HCT116 (cell line): ENCODE data around the gene AKR1C4. TPM values are rescaled to one million over a fixed set of nuclear protein-coding genes. Genes with fewer than 3 reads are reported as not detected.

Experiments
- ATAC-seq: fragments of 200-7000 bp; cut with Tn5 transposase; 2 replicates; pipeline ENCODE4 v1.9.1; 2020; ENCODE audit warnings: mild to moderate bottlenecking, moderate library complexity
- BruUV-seq: library from RNA; stranded (reverse); fragments of 400-500 nt; replicated peaks from 2 replicates; lab custom pipeline; 2021; lab: Mats Ljungman, UMichigan
- CTCF ChIA-PET: fragments of 300-600 bp; sonication (Branson Sonifier 250); formaldehyde crosslinking; loops from one replicate; lab custom pipeline; 2021; ENCODE audit warnings: antibody characterized with exemption; lab: Charles Lee
- POLR2A ChIA-PET: fragments of 300-600, 350-600 bp; sonication (Branson Sonifier 250); formaldehyde crosslinking; loops from one replicate; lab custom pipeline; 2021; ENCODE audit warnings: antibody characterized with exemption; lab: Charles Lee
- RAD21 ChIA-PET, 2 experiments: fragments of 300-600 bp; sonication (Branson Sonifier 250); formaldehyde crosslinking; loops; one replicate each; lab custom pipeline; 2023; ENCODE audit warnings: low total read pairs in 2 of 2; ENCODE audit not compliant: uncharacterized antibody in 2 of 2, unreplicated experiment in 2 of 2, low non-redundant PET in 1 of 2; lab: Charles Lee
- DNase-seq: peaks from one replicate; pipeline ENCODE4 v3.0.0-alpha.2; 2010; ENCODE audit warnings: low read depth, low spot score
- H2AFZ ChIP-seq: fragments of 200-600 bp; shearing (Covaris generic), sonication (generic); 2 replicates; pipeline ENCODE4 v1.6.1; 2017; ENCODE audit warnings: low read depth, mixed run types, mixed read lengths, antibody characterized with exemption, low read length; ENCODE audit not compliant: poor library complexity, severe bottlenecking
- H3K27ac ChIP-seq: 2 replicates; pipeline ENCODE4 v1.5.1; 2012; ENCODE audit warnings: low read depth, low read length
- H3K27me3 ChIP-seq: fragments of 200-600 bp; sonication (generic); 2 replicates; pipeline ENCODE4 v1.6.1; 2016; ENCODE audit warnings: mixed run types, low read length, mixed read lengths; ENCODE audit not compliant: insufficient read depth
- H3K36me3 ChIP-seq, 2 experiments: fragments of 200-500 bp in 1 of 2; fragments of 200-600 bp in 1 of 2; sonication (Bioruptor generic) in 1 of 2; sonication (generic) in 1 of 2; 2 replicates each; pipeline versions ENCODE4 v1.5.1 to v1.6.1; 2014 to 2016; ENCODE audit warnings: low read length in 2 of 2, inconsistent platforms in 1 of 2, mixed read lengths in 1 of 2, mixed run types in 1 of 2; ENCODE audit not compliant: insufficient read depth in 2 of 2, control insufficient read depth in 1 of 2
- H3K4me1 ChIP-seq, 2 experiments: fragments of 200-600 bp in 1 of 2; sonication (generic) in 1 of 2; 2 replicates each; pipeline versions ENCODE4 v1.5.1 to v1.6.1; 2012 to 2017; ENCODE audit warnings: low read length in 2 of 2, inconsistent platforms in 1 of 2, mild to moderate bottlenecking in 1 of 2, mixed read lengths in 1 of 2, mixed run types in 1 of 2, moderate library complexity in 1 of 2; ENCODE audit not compliant: insufficient read depth in 2 of 2, control insufficient read depth in 1 of 2
- H3K4me2 ChIP-seq: fragments of 200-600 bp; sonication (generic); 2 replicates; pipeline ENCODE4 v1.6.1; 2017; ENCODE audit warnings: mixed run types, low read length, mixed read lengths
- H3K4me3 ChIP-seq, 2 experiments: fragments of 200-600 bp in 1 of 2; sonication (generic) in 1 of 2; replicated peaks in 1 of 2; 2 replicates each; pipeline ENCODE4 v1.5.1; 2011 to 2016; ENCODE audit warnings: low read length in 2 of 2, control low read depth in 1 of 2, low read depth in 1 of 2, mild to moderate bottlenecking in 1 of 2, mixed read lengths in 1 of 2, mixed run types in 1 of 2
- H3K79me2 ChIP-seq: fragments of 200-600 bp; sonication (generic); 2 replicates; pipeline ENCODE4 v1.6.1; 2017; ENCODE audit warnings: mild to moderate bottlenecking, mixed run types, low read length, moderate library complexity, mixed read lengths; ENCODE audit not compliant: insufficient read depth
- H3K9ac ChIP-seq: fragments of 200-600 bp; sonication (generic); 2 replicates; pipeline ENCODE4 v1.6.1; 2016; ENCODE audit warnings: low read length, mixed read lengths
- H3K9me2 ChIP-seq: fragments of 200-600 bp; sonication (generic), shearing (Covaris generic); 2 replicates; pipeline ENCODE4 v1.6.1; 2017; ENCODE audit warnings: mixed run types, mild to moderate bottlenecking, moderate library complexity; ENCODE audit not compliant: insufficient read depth
- H3K9me3 ChIP-seq, 2 experiments: fragments of 200-500 bp in 1 of 2; fragments of 200-600 bp in 1 of 2; sonication (Bioruptor generic) in 1 of 2; sonication (generic) in 1 of 2; 2 replicates each; pipeline ENCODE4 v1.6.1; 2014 to 2017; ENCODE audit warnings: low read length in 2 of 2, mixed read lengths in 2 of 2, inconsistent platforms in 1 of 2, low read depth in 1 of 2, mild to moderate bottlenecking in 1 of 2, mixed run types in 1 of 2, moderate library complexity in 1 of 2; ENCODE audit not compliant: control insufficient read depth in 1 of 2, insufficient read depth in 1 of 2
- H4K20me1 ChIP-seq: fragments of 200-600 bp; sonication (generic), shearing (Covaris generic); 2 replicates; pipeline ENCODE4 v1.6.1; 2017; ENCODE audit warnings: mixed run types, mild to moderate bottlenecking, moderate library complexity; ENCODE audit not compliant: insufficient read depth
- CBX3 ChIP-seq: IDR thresholded peaks from 2 replicates; pipeline ENCODE4 v1.6.1; 2012; ENCODE audit warnings: low read depth
- CEBPB ChIP-seq: IDR thresholded peaks from 2 replicates; pipeline ENCODE4 v1.6.1; 2012; ENCODE audit warnings: low read depth
- EGR1 ChIP-seq: IDR thresholded peaks from 2 replicates; pipeline ENCODE4 v1.6.1; 2012; ENCODE audit warnings: low read depth
- ELF1 ChIP-seq: IDR thresholded peaks from 2 replicates; pipeline ENCODE4 v1.6.1; 2012; ENCODE audit warnings: low read depth, borderline replicate concordance
- EZH2 ChIP-seq: fragments of 200-600 bp; sonication (generic); IDR thresholded peaks from 2 replicates; pipeline ENCODE4 v1.6.1; 2017; ENCODE audit warnings: antibody characterized with exemption, mixed run types
- FOSL1 ChIP-seq: IDR thresholded peaks from 2 replicates; pipeline ENCODE4 v1.6.1; 2012; ENCODE audit warnings: low read depth
- JUND ChIP-seq: IDR thresholded peaks from 2 replicates; pipeline ENCODE4 v1.6.1; 2012
- POLR2AphosphoS5 ChIP-seq: IDR thresholded peaks from 2 replicates; pipeline ENCODE4 v1.6.1; 2011; ENCODE audit warnings: mild to moderate bottlenecking, low read depth, low read length, moderate library complexity
- SIN3A ChIP-seq: IDR thresholded peaks from 2 replicates; pipeline ENCODE4 v1.6.1; 2012; ENCODE audit warnings: low read depth
- SP1 ChIP-seq: IDR thresholded peaks from 2 replicates; pipeline ENCODE4 v1.6.1; 2012; ENCODE audit warnings: low read depth
- SRF ChIP-seq: IDR thresholded peaks from 2 replicates; pipeline ENCODE4 v1.6.1; 2012; ENCODE audit warnings: low read depth
- ZFX ChIP-seq: fragments of 450-650 bp; IDR thresholded peaks from 2 replicates; pipeline ENCODE4 v1.6.1; 2017
- intact Hi-C: fragments of 100-400 bp; cut with micrococcal nuclease; formaldehyde crosslinking; loops from 2 replicates; pipeline ENCODE4 v1.10.0; 2022
- total RNA-seq: library from RNA; stranded (reverse); gene quantifications from one replicate; pipeline ENCODE4 v1.2.1, GENCODE V29; 2021; ENCODE audit not compliant: unreplicated experiment
- TF ChIP-seq, protein P1 (sequence below): IDR thresholded peaks from 2 replicates; pipeline ENCODE4 v1.6.1; 2011; ENCODE audit warnings: mild to moderate bottlenecking, low read length, moderate library complexity; ENCODE audit not compliant: insufficient replicate concordance; ENCODE audit errors: extremely low read depth
- TF ChIP-seq, protein P2 (sequence below), 3 experiments: fragments of 200-600 bp in 1 of 3; sonication (generic) in 1 of 3; IDR thresholded peaks in 2 of 3; conservative IDR thresholded peaks in 1 of 3; 2 replicates each; pipeline ENCODE4 v1.5.1; 2012 to 2017; ENCODE audit warnings: low read depth in 2 of 3, low read length in 2 of 3, antibody characterized with exemption in 1 of 3, borderline replicate concordance in 1 of 3, control low read depth in 1 of 3, mild to moderate bottlenecking in 1 of 3, mixed read lengths in 1 of 3, mixed run types in 1 of 3, moderate library complexity in 1 of 3; ENCODE audit not compliant: insufficient read depth in 1 of 3

The AKR1C4 gene
- total RNA-seq, 1 experiment from 2014 or later = not detected

DNA sequence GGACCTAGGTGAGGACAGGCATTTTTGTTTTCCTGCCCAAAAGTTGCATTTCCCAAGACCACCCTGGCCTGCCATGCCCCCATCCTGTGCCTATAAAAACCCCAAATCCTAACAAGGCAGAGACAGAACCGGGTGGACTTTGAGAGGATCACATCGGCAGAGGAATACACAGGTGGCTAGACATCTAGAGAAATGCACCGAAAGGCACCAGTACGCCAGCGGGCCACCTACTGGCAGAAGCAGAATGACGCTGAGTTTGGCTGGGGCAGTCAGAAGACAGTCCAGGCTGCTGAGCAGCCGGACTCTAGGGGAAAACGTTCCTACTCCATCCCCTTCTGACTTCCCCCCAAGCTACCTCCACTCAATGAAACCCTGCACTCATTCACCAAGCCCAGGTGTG, 2.8 kb downstream of the AKR1C4 start:
- CTCF ChIA-PET = no interaction called here
- intact Hi-C loops = no loop called here

DNA sequence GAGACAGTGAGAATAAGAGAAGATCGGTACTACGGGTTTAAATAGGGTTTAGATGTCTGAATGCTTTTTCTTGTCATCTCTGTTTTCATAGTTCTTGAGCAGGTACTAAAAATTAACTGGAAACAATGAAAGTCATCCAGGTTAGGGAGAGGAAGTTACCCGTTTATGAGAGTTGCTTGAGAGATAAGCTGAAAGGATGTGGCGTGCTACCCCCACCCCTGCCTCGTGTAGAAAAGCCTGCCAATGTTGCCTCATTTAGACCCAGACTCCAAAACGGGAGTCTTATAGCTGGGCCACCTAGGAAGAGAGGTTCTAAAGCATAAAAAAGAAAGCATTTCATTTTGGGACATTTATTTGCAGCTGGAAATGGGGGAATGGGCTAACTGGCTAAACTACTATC, 10.2 kb downstream of the AKR1C4 start:
- DNase-seq = no peak
- no peaks in the 10 kb centered on the region; the same call in 1 of the 2 replicates for H3K27me3 ChIP-seq
- H2AFZ ChIP-seq = no peak overlapping the region
- H3K4me2 ChIP-seq = no peak overlapping the region
- RAD21 ChIA-PET = no interaction called here
- intact Hi-C loops = no loop called here
- H3K9ac ChIP-seq = no peak overlapping the region
- no TSS peak for BruUV-seq
- CTCF ChIA-PET = no interaction called here
- H3K4me1 ChIP-seq = no peaks in the 10 kb centered on the region
- H3K36me3 ChIP-seq = no peaks in the 10 kb centered on the region
- no peaks in the 10 kb centered on the region; the same call in 1 of the 2 replicates for H3K9me2 ChIP-seq
- no peak overlapping the region for H3K27ac ChIP-seq
- POLR2A ChIA-PET = no interaction called here
- ATAC-seq = no peak
- no peaks in the 10 kb centered on the region for H3K79me2 ChIP-seq
- no peaks in the 10 kb centered on the region for H4K20me1 ChIP-seq
- H3K4me3 ChIP-seq = no peak overlapping the region
- H3K9me3 ChIP-seq = no peaks in the 10 kb centered on the region
- TF ChIP-seq, protein P1, sequence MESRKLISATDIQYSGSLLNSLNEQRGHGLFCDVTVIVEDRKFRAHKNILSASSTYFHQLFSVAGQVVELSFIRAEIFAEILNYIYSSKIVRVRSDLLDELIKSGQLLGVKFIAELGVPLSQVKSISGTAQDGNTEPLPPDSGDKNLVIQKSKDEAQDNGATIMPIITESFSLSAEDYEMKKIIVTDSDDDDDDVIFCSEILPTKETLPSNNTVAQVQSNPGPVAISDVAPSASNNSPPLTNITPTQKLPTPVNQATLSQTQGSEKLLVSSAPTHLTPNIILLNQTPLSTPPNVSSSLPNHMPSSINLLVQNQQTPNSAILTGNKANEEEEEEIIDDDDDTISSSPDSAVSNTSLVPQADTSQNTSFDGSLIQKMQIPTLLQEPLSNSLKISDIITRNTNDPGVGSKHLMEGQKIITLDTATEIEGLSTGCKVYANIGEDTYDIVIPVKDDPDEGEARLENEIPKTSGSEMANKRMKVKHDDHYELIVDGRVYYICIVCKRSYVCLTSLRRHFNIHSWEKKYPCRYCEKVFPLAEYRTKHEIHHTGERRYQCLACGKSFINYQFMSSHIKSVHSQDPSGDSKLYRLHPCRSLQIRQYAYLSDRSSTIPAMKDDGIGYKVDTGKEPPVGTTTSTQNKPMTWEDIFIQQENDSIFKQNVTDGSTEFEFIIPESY = no peak
- TF ChIP-seq ZFX = no peak
- no peak for TF ChIP-seq EZH2
- no peak for TF ChIP-seq JUND
- TF ChIP-seq SIN3A = no peak
- TF ChIP-seq SP1 = no peak
- TF ChIP-seq, protein P2, sequence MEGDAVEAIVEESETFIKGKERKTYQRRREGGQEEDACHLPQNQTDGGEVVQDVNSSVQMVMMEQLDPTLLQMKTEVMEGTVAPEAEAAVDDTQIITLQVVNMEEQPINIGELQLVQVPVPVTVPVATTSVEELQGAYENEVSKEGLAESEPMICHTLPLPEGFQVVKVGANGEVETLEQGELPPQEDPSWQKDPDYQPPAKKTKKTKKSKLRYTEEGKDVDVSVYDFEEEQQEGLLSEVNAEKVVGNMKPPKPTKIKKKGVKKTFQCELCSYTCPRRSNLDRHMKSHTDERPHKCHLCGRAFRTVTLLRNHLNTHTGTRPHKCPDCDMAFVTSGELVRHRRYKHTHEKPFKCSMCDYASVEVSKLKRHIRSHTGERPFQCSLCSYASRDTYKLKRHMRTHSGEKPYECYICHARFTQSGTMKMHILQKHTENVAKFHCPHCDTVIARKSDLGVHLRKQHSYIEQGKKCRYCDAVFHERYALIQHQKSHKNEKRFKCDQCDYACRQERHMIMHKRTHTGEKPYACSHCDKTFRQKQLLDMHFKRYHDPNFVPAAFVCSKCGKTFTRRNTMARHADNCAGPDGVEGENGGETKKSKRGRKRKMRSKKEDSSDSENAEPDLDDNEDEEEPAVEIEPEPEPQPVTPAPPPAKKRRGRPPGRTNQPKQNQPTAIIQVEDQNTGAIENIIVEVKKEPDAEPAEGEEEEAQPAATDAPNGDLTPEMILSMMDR (IDR thresholded peaks at IDR 0.05 in 2 of 3, conservative IDR thresholded peaks at IDR 0.05 in 1 of 3; ENCODE audit: borderline replicate concordance in 1 of 3, insufficient read depth in 1 of 3, low read depth in 2 of 3, low read length in 2 of 3) = no peak
- no peak for TF ChIP-seq POLR2AphosphoS5
- no peak for TF ChIP-seq EGR1
- no peak for TF ChIP-seq CEBPB
- no peak for TF ChIP-seq SRF
- TF ChIP-seq ELF1 = no peak

More for the DNA sequence above, 2.8 kb downstream of the AKR1C4 start:
- H3K4me3 ChIP-seq = no peak overlapping the region
- no peak overlapping the region for H3K4me2 ChIP-seq
- ATAC-seq = peak; percentile 59; the same call in 1 of the 2 replicates
- BruUV-seq = no TSS peak
- H4K20me1 ChIP-seq = no peaks in the 10 kb centered on the region
- H3K4me1 ChIP-seq = no peaks in the 10 kb centered on the region
- no peaks in the 10 kb centered on the region for H3K36me3 ChIP-seq
- no peak for TF ChIP-seq CBX3
- TF ChIP-seq, protein P2 (IDR thresholded peaks at IDR 0.05 in 2 of 3, conservative IDR thresholded peaks at IDR 0.05 in 1 of 3; ENCODE audit: borderline replicate concordance in 1 of 3, insufficient read depth in 1 of 3, low read depth in 2 of 3, low read length in 2 of 3) = 0 out of 6 replicates have a peak, but pooled peaks of 1 of the 3 experiments have one; percentile 5
- TF ChIP-seq FOSL1 = no peak
- H3K79me2 ChIP-seq = no peaks in the 10 kb centered on the region
- no peak overlapping the region for H2AFZ ChIP-seq
- ChIA-PET POLR2A (no interaction called here), RAD21 (no interaction called here)
- no peak for DNase-seq
- no peak overlapping the region for H3K27ac ChIP-seq
- peaks cover 3% of the 10 kb centered on the region; the same call in 1 of the 2 replicates for H3K9me2 ChIP-seq
- no peaks in the 10 kb centered on the region for H3K9me3 ChIP-seq
- H3K27me3 ChIP-seq = no peaks in the 10 kb centered on the region
- no peak overlapping the region for H3K9ac ChIP-seq
